Spleen (tissue), 11 donors: ENCODE data around the gene KLF13. TPM values are rescaled to one million over a fixed set of nuclear protein-coding genes. Genes with fewer than 3 reads are reported as not detected.

ENCODE experiments used
- DNase-seq: peaks from one replicate; pipeline ENCODE4 v3.0.0-alpha.2; 2020
- H3K27ac ChIP-seq, 8 donors: fragments of 200-600 bp; sonication (generic) in 7 of 8; 1 replicate in 4 of 8; 2 replicates in 4 of 8; pipeline versions ENCODE4 v1.5.0 to v1.8.0; 2016 to 2021; ENCODE audit warnings: inconsistent platforms in 4 of 8, mild to moderate bottlenecking in 4 of 8, moderate library complexity in 1 of 8
- H3K27me3 ChIP-seq, 7 donors: fragments of 200-600 bp; sonication (generic) in 6 of 7; replicated peaks in 1 of 7; 1 replicate in 4 of 7; 2 replicates in 3 of 7; pipeline versions ENCODE4 v1.5.0 to v1.8.0; 2016 to 2021; ENCODE audit warnings: inconsistent platforms in 3 of 7, mild to moderate bottlenecking in 1 of 7
- H3K36me3 ChIP-seq, 6 donors: fragments of 200-600 bp; sonication (generic) in 5 of 6; 1 replicate in 4 of 6; 2 replicates in 2 of 6; pipeline versions ENCODE4 v1.5.0 to v1.8.0; 2016 to 2021; ENCODE audit warnings: inconsistent platforms in 2 of 6
- H3K4me1 ChIP-seq, 6 donors: fragments of 200-600 bp; sonication (generic) in 5 of 6; 1 replicate in 3 of 6; 2 replicates in 3 of 6; pipeline versions ENCODE4 v1.5.0 to v1.8.0; 2016 to 2021; ENCODE audit warnings: inconsistent platforms in 3 of 6
- H3K4me3 ChIP-seq, 8 donors: fragments of 200-600 bp; sonication (generic) in 7 of 8; 1 replicate in 4 of 8; 2 replicates in 4 of 8; pipeline versions ENCODE4 v1.5.0 to v1.8.0; 2016 to 2021; ENCODE audit warnings: inconsistent platforms in 4 of 8, mild to moderate bottlenecking in 4 of 8, moderate library complexity in 2 of 8
- H3K9me3 ChIP-seq, 8 donors: fragments of 200-600 bp; sonication (generic) in 7 of 8; 1 replicate in 4 of 8; 2 replicates in 4 of 8; pipeline versions ENCODE4 v1.5.0 to v1.8.0; 2016 to 2021; ENCODE audit warnings: inconsistent platforms in 4 of 8
- POLR2A ChIP-seq, 3 donors: fragments of 450-650 bp; IDR thresholded peaks; one replicate each; pipeline ENCODE4 v1.5.1; 2017; ENCODE audit warnings: antibody characterized with exemption in 3 of 3, mild to moderate bottlenecking in 1 of 3
- POLR2AphosphoS5 ChIP-seq, 3 donors: sonication (generic); formaldehyde crosslinking; IDR thresholded peaks; one replicate each; pipeline ENCODE4 v1.5.1; 2017; ENCODE audit warnings: antibody characterized with exemption in 3 of 3
- WGBS, 5 donors: extraction: QIAGEN DNeasy Blood & Tissue Kit in 3 of 5; methylation state at CpG; one replicate each; pipeline versions ENCODE4 v1.1.5 to v1.1.7; 2013 to 2018; 5-methylcytosine and 5-hydroxymethylcytosine counted together
- intact Hi-C: fragments of 100-400 bp; cut with DNase I; formaldehyde crosslinking; loops from one replicate; pipeline ENCODE4 v1.15.0; 2023; ENCODE audit warnings: low total_unique reads
- polyA plus RNA-seq, 3 donors: library from polyadenylated mRNA; stranded (reverse); fragments of 200-250 nt; gene quantifications; one replicate each; pipeline ENCODE4 v1.2.1, GENCODE V29; 2013
- total RNA-seq, 7 donors: library from RNA; depleted of rRNA in 3 of 7; stranded (reverse); fragments of >200 nt in 3 of 7; fragmentation: NEBNext Ultra II Directional in 4 of 7; extraction: Animal tissue kit (Norgen Biotek cat#: 25700) in 4 of 7; gene quantifications; one replicate each; pipeline versions ENCODE4 v1.1.0 to v1.2.1, GENCODE V29; 2016 to 2021
- TF ChIP-seq, protein P1 (sequence below), 11 experiments: fragments of 200-600 bp in 7 of 11; fragments of 450-650 bp in 4 of 11; sonication (generic) in 4 of 11; IDR thresholded peaks in 8 of 11; conservative IDR thresholded peaks in 3 of 11; 1 replicate in 7 of 11; 2 replicates in 4 of 11; pipeline versions ENCODE4 v1.4.0 to v1.8.0; 2016 to 2021; ENCODE audit warnings: antibody characterized with exemption in 11 of 11, inconsistent platforms in 4 of 11, mild to moderate bottlenecking in 1 of 11
- donor health status: healthy with polysubstance abuse.
- donor health status: DM: no; HTN: no; CAD: no; lungs with moderate emphysema.
- donor health status: DM: no; HTN: no; CAD: no.
- donor health status: Bipolar disorder and iron deficiency.
- donor health status: healthy.
- donor health status: DM: no; HTN: no; CAD: no.
- donor health status: DM: yes; HTN: yes; CAD: no.

KLF13 gene
- total and polyA plus RNA-seq, 10 donors = 21.8 to 111 (median 81.4) TPM

DNA sequence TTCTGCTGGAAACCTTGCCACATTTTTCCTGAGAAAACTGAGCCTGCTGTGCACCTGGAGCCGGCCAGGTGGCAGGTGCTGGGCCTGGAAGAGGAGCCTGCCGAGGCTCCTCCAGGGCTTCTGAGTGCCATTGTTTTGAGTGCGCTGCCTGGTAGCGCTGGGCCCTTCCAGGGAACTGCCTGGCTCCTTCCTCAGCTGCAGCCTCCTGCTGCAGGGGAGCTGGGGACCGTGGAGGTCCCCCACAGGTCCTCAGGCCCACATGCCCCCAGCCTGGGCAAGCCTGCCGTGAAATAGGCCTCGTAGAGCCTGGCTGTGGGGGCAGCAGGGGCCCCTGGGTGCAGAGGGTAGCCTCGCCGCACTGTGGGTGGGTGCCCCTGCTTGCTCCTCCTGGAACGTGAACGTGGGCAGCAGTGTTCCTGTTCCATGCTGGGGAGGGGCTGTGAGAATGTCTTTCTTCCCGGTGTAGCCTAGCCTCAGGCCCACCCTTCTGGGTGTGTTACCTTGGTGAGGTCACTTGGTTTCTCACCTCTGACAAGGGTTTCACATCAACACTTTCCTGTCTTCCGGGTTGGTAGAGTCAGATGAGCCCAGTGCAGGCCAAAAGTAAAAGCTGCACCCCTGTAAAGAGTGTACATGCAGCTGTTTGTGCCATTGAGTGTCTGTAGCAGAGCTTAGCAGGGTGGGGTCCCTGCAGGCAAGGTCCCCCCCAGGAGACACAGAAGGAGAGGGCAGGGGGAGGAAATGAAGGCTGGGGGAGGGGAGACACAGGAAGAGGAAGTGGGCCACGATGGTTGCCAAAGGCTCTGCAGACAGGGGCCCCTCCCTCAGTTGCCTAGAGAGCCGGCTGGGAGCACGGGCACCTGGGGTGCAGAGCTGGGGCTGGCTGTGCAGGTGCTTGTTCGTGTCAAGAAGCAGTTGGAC, 34.5 kb downstream of the KLF13 start:
- peaks cover 0 to 10% (median 0%) of the 10 kb centered on the region in 6 donors for H3K36me3 ChIP-seq
- intact Hi-C loops = loop anchor here (10.0 kb wide), 1 partner anchor 74 kb away; no protein-coding TSS in a partner anchor
- TF ChIP-seq POLR2A (IDR thresholded peaks at IDR 0.05) (peak in 2 of 3 donors; percentile 47 to 51), POLR2AphosphoS5 (IDR thresholded peaks at IDR 0.05) (peak; percentile 91 to 94 (median 93))
- TF ChIP-seq, protein P1, sequence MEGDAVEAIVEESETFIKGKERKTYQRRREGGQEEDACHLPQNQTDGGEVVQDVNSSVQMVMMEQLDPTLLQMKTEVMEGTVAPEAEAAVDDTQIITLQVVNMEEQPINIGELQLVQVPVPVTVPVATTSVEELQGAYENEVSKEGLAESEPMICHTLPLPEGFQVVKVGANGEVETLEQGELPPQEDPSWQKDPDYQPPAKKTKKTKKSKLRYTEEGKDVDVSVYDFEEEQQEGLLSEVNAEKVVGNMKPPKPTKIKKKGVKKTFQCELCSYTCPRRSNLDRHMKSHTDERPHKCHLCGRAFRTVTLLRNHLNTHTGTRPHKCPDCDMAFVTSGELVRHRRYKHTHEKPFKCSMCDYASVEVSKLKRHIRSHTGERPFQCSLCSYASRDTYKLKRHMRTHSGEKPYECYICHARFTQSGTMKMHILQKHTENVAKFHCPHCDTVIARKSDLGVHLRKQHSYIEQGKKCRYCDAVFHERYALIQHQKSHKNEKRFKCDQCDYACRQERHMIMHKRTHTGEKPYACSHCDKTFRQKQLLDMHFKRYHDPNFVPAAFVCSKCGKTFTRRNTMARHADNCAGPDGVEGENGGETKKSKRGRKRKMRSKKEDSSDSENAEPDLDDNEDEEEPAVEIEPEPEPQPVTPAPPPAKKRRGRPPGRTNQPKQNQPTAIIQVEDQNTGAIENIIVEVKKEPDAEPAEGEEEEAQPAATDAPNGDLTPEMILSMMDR (IDR thresholded peaks at IDR 0.05 in 8 of 11, conservative IDR thresholded peaks at IDR 0.05 in 3 of 11) = peak in 1 of 11 experiments; percentile 29
- peak overlapping the region in 5 of 8 donors; percentile 3 to 53 (median 15) for H3K4me3 ChIP-seq
- peaks cover 37 to 100% (median 100%) of the 10 kb centered on the region in 6 donors for H3K4me1 ChIP-seq
- no peaks in the 10 kb centered on the region for H3K9me3 ChIP-seq
- 20 to 24% (median 21%) methylated on average over 12 to 17 of the region's 17 CpGs for WGBS, 5 donors
- H3K27ac ChIP-seq = peak overlapping the region; percentile 75 to 100 (median 96)
- H3K27me3 ChIP-seq = no peaks in the 10 kb centered on the region
- DNase-seq = peak; percentile 97

DNA sequence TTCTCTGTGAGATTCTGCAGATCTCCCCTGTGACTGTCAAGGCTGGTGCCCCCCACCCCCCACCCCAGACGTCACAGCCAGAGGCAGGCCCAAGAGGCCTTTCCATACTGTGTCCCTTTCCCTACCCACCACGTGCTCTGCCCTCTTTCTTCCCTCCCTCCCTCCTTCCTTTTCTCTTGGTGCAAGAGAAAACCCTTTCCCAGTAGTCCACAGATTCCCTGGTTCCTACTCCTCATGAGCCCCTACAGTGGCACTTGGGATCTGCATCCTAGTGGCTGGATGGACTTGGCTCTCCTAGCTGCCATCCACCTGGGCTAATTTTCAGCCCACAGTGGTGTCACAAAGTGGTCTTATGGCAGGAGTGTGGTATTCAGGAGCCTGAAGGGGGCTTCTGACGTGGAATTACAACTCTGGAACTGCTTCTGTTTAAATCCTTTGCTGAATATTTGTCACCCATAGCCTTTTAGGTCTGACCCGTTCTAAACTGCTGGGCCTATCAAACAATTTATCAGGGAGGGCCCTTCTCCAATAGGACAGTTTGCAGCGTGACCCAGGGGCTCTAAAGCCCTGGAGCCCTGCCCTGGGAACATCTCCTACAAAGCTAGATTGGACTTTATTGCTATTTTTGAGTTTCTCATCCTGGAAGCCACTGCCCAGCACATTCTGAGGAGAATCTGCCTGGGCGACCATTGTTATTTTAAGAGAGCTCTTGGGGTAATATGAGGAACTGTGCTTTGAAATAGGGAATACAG, 35.3 kb downstream of the KLF13 start:
- peak overlapping the region; percentile 53 to 100 (median 96) for H3K27ac ChIP-seq
- no peaks in the 10 kb centered on the region for H3K9me3 ChIP-seq
- H3K36me3 ChIP-seq = peaks cover 0 to 10% (median 0%) of the 10 kb centered on the region in 6 donors
- no peaks in the 10 kb centered on the region for H3K27me3 ChIP-seq
- TF ChIP-seq, protein P1 (IDR thresholded peaks at IDR 0.05 in 8 of 11, conservative IDR thresholded peaks at IDR 0.05 in 3 of 11) = peak in 1 of 11 experiments; percentile 1
- no peak for TF ChIP-seq POLR2A (IDR thresholded peaks at IDR 0.05)
- no peak for TF ChIP-seq POLR2AphosphoS5 (IDR thresholded peaks at IDR 0.05)
- DNase-seq = no peak
- intact Hi-C loops = loop anchor here (10.0 kb wide), 1 partner anchor 73 kb away; no protein-coding TSS in a partner anchor
- 39 to 47% (median 45%) methylated on average over 6 of the region's 6 CpGs for WGBS, 5 donors
- H3K4me1 ChIP-seq = peaks cover 33 to 100% (median 100%) of the 10 kb centered on the region in 6 donors
- peak overlapping the region in 3 of 8 donors; percentile 15 to 53 (median 17) for H3K4me3 ChIP-seq

DNA sequence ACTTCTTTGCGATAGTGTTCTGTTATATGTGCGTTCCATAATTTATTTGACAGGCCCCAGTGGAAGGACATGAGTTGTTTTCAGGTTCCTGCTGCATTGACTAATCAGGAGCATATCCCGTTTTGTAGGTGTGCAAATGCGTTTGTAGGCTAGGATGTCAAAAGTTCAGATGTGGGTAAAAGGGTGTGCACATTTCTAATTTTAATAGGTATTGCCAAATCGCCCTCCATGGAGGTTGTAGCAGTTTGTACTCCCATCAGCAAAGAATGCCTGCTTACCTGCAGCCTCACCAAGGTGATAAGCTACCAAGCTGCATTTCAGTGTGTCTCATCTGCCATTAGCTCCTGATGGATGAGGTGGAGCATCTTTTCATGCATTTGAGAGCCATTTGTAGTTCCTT, 36.3 kb downstream of the KLF13 start:
- H3K27ac ChIP-seq = peak overlapping the region in 7 of 8 donors; percentile 15 to 100 (median 96)
- H3K9me3 ChIP-seq = no peaks in the 10 kb centered on the region
- H3K36me3 ChIP-seq = peaks cover 0 to 10% (median 0%) of the 10 kb centered on the region in 6 donors
- no peak overlapping the region for H3K4me3 ChIP-seq
- TF ChIP-seq, protein P1 (IDR thresholded peaks at IDR 0.05 in 8 of 11, conservative IDR thresholded peaks at IDR 0.05 in 3 of 11) = no peak
- TF ChIP-seq POLR2AphosphoS5 (IDR thresholded peaks at IDR 0.05) (no peak), POLR2A (IDR thresholded peaks at IDR 0.05) (no peak)
- H3K27me3 ChIP-seq = no peaks in the 10 kb centered on the region
- peaks cover 33 to 100% (median 100%) of the 10 kb centered on the region in 6 donors for H3K4me1 ChIP-seq
- DNase-seq = no peak
- WGBS, 5 donors = 60 to 66% (median 62%) methylated on average over 5 of the region's 5 CpGs
- intact Hi-C loops = loop anchor here (10.0 kb wide), 1 partner anchor 72 kb away; no protein-coding TSS in a partner anchor
